D721Med (cell line): ENCODE results near the gene TRAF3IP1.

ENCODE experiments used
- DNase-seq: peaks from one replicate; pipeline ENCODE4 v3.0.0; 2011; ENCODE audit warnings: low spot score; ENCODE audit not compliant: insufficient read length
- FAIRE-seq: peaks from 2 replicates; lab custom pipeline; 2011; peaks lifted over from hg19 to GRCh38; lab: Jason Lieb, UNC
- CTCF ChIP-seq: IDR thresholded peaks from 2 replicates; pipeline ENCODE4 v1.5.1; 2012; ENCODE audit warnings: mild to moderate bottlenecking, control low read depth; ENCODE audit not compliant: insufficient read depth; ENCODE audit errors: missing control alignments

The TRAF3IP1 gene

GRCh38 chr2:238376884-238377391, 56.6 kb downstream of the TRAF3IP1 start:
- no peak for FAIRE-seq
- no peak for TF ChIP-seq CTCF
- DNase-seq = no peak

GRCh38 chr2:238378230-238379095, 58.1 kb downstream of the TRAF3IP1 start:
- FAIRE-seq (no peak), DNase-seq (no peak)
- no peak for TF ChIP-seq CTCF

- no peak for TF ChIP-seq CTCF
- FAIRE-seq (no peak), DNase-seq (no peak)
Observed at GRCh38 chr2:238379096-238379810, 58.9 kb downstream of the TRAF3IP1 start.

- no peak for TF ChIP-seq CTCF
- FAIRE-seq = no peak
- DNase-seq = no peak
Observed at GRCh38 chr2:238380336-238380735, 60.0 kb downstream of the TRAF3IP1 start.

GRCh38 chr2:238380785-238381184, 60.5 kb downstream of the TRAF3IP1 start:
- DNase-seq (no peak), FAIRE-seq (no peak)
- TF ChIP-seq CTCF = no peak

- DNase-seq (no peak), FAIRE-seq (no peak)
- no peak for TF ChIP-seq CTCF
Observed at GRCh38 chr2:238381341-238382115, 61.2 kb downstream of the TRAF3IP1 start.
